GM08714 (cell line): Measurements from ENCODE around the gene SPRTN.

ENCODE experiments used
- H3K4me3 ChIP-seq: fragments of 200-500 bp; sonication (Bioruptor generic); 2 replicates; pipeline ENCODE4 v1.5.1; 2014; ENCODE audit warnings: mild to moderate bottlenecking, low read length, inconsistent platforms
- ZNF274 ChIP-seq: IDR thresholded peaks from 2 replicates; pipeline ENCODE4 v1.6.1; 2012; ENCODE audit warnings: mild to moderate bottlenecking, low read depth, low read length

SPRTN gene

GRCh38 chr1:231353086-231353485 lies 15.0 kb downstream of the SPRTN start:
- H3K4me3 ChIP-seq, result no peak overlapping the region
- no peak for TF ChIP-seq ZNF274

GRCh38 chr1:231354330-231355020 lies 16.4 kb downstream of the SPRTN start:
- H3K4me3 ChIP-seq, result no peak overlapping the region
- TF ChIP-seq ZNF274, result no peak

- no peak for TF ChIP-seq ZNF274
- H3K4me3 ChIP-seq, result no peak overlapping the region
Measured at GRCh38 chr1:231355171-231355570, 17.1 kb downstream of the SPRTN start.

GRCh38 chr1:231357187-231357772 lies 19.2 kb downstream of the SPRTN start:
- TF ChIP-seq ZNF274, result no peak
- H3K4me3 ChIP-seq, result no peak overlapping the region

- no peak overlapping the region for H3K4me3 ChIP-seq
- no peak for TF ChIP-seq ZNF274
Measured at GRCh38 chr1:231357831-231358354, 19.8 kb downstream of the SPRTN start.

- no peak for TF ChIP-seq ZNF274
- no peak overlapping the region for H3K4me3 ChIP-seq
Measured at GRCh38 chr1:231359113-231359512, 21.0 kb downstream of the SPRTN start.

- no peak for TF ChIP-seq ZNF274
- H3K4me3 ChIP-seq, result no peak overlapping the region
Measured at GRCh38 chr1:231362325-231362724, 24.2 kb downstream of the SPRTN start.

GRCh38 chr1:231363624-231364023 lies 25.5 kb downstream of the SPRTN start:
- no peak for TF ChIP-seq ZNF274
- H3K4me3 ChIP-seq, result no peak overlapping the region

- no peak for TF ChIP-seq ZNF274
Measured at GRCh38 chr1:231364192-231364591, 26.1 kb downstream of the SPRTN start.

GRCh38 chr1:231369282-231369681 lies 31.2 kb downstream of the SPRTN start:
- H3K4me3 ChIP-seq, result no peak overlapping the region
- TF ChIP-seq ZNF274, result no peak

More at GRCh38 chr1:231364192-231364591, 26.1 kb downstream of the SPRTN start:
- H3K4me3 ChIP-seq, result no peak overlapping the region

GRCh38 chr1:231372501-231372900 lies 34.4 kb downstream of the SPRTN start:
- no peak for TF ChIP-seq ZNF274
- H3K4me3 ChIP-seq, result no peak overlapping the region

GRCh38 chr1:231374394-231374793 lies 36.3 kb downstream of the SPRTN start:
- H3K4me3 ChIP-seq, result no peak overlapping the region
- no peak for TF ChIP-seq ZNF274

- H3K4me3 ChIP-seq, result no peak overlapping the region
- no peak for TF ChIP-seq ZNF274
Measured at GRCh38 chr1:231376101-231376500, 38.0 kb downstream of the SPRTN start.

GRCh38 chr1:231376875-231377549 lies 38.9 kb downstream of the SPRTN start:
- no peak overlapping the region for H3K4me3 ChIP-seq
- TF ChIP-seq ZNF274, result no peak

GRCh38 chr1:231381729-231382128 lies 43.6 kb downstream of the SPRTN start:
- no peak overlapping the region for H3K4me3 ChIP-seq
- TF ChIP-seq ZNF274, result no peak
